Cardiac septum (tissue), 1 donor: ENCODE results near the gene TMEM95. TPM values are rescaled to one million over a fixed set of nuclear protein-coding genes. Genes with fewer than 3 reads are reported as not detected.
"Not testable (repeated sequence)": the region's sequence is repeated elsewhere in the genome, so short reads cannot be mapped to it uniquely, and the experiment has no call there.

Experiments used
- DNase-seq: peaks from one replicate; pipeline ENCODE4 v3.0.0-alpha.2; 2020; ENCODE audit warnings: low spot score
- intact Hi-C: fragments of 100-400 bp; cut with DNase I; formaldehyde crosslinking; loops from one replicate; pipeline ENCODE4 v1.14.0; 2022
- total RNA-seq: library from RNA; stranded (reverse); fragmentation: NEBNext Ultra II Directional; extraction: Animal tissue kit (Norgen Biotek cat#: 25700); gene quantifications from one replicate; pipeline ENCODE4 v1.2.1, GENCODE V29; 2021
- donor health status: DM: no; HTN: no; CAD: no.

The TMEM95 gene
- total RNA-seq, 1 donor from 2014 or later = not detected

- DNase-seq = no peak
- intact Hi-C loops = no loop called here
Measured at GRCh38 chr17:7321466-7321865, 33.5 kb upstream of the TMEM95 start.

GRCh38 chr17:7322520-7323194 lies 32.3 kb upstream of the TMEM95 start:
- no peak for DNase-seq
- intact Hi-C loops = no loop called here

GRCh38 chr17:7323731-7324437 lies 31.1 kb upstream of the TMEM95 start:
- no peak for DNase-seq
- intact Hi-C loops = loop anchor here (2.0 kb wide), 1 partner anchor 21 kb away; no protein-coding TSS in a partner anchor

- DNase-seq = no peak
- intact Hi-C loops = loop anchor here (2.0 kb wide), 1 partner anchor 20 kb away; no protein-coding TSS in a partner anchor
Measured at GRCh38 chr17:7324438-7324779, 30.5 kb upstream of the TMEM95 start.

- intact Hi-C loops = loop anchor here (2.0 kb wide), 1 partner anchor 20 kb away; no protein-coding TSS in a partner anchor
- no peak for DNase-seq
Measured at GRCh38 chr17:7325031-7325528, 29.9 kb upstream of the TMEM95 start.

GRCh38 chr17:7326186-7326585 lies 28.8 kb upstream of the TMEM95 start:
- no peak for DNase-seq
- intact Hi-C loops = no loop called here

- DNase-seq = no peak
- intact Hi-C loops = no loop called here
Measured at GRCh38 chr17:7327056-7327455, 27.9 kb upstream of the TMEM95 start.

GRCh38 chr17:7327501-7327900 lies 27.5 kb upstream of the TMEM95 start:
- intact Hi-C loops = no loop called here
- no peak for DNase-seq

- intact Hi-C loops = loop anchor here (2.0 kb wide), 1 partner anchor 19 kb away; no protein-coding TSS in a partner anchor
Measured at GRCh38 chr17:7328009-7328408, 26.9 kb upstream of the TMEM95 start.

GRCh38 chr17:7328840-7329373 lies 26.0 kb upstream of the TMEM95 start, which contains the start of gene NEURL4:
Gene NEURL4 (minus strand): TSS chr17:7329335. CDS start chr17:7329312, 23 bp downstream.
- intact Hi-C loops = loop anchor here (1.0 to 2.0 kb wide), 2 partner anchors 20 to 22 kb away; no protein-coding TSS in a partner anchor
- no peak for DNase-seq

More at GRCh38 chr17:7328009-7328408, 26.9 kb upstream of the TMEM95 start:
- DNase-seq = no peak

- intact Hi-C loops = loop anchor here (1.0 to 2.0 kb wide), 2 partner anchors 21 to 22 kb away; no protein-coding TSS in a partner anchor
- DNase-seq = peak; percentile 98
Measured at GRCh38 chr17:7329374-7329996, 25.5 kb upstream of the TMEM95 start.

GRCh38 chr17:7329997-7330637 lies 24.8 kb upstream of the TMEM95 start:
- intact Hi-C loops = loop anchor here (1.0 to 2.0 kb wide), 3 partner anchors 17 to 21 kb away; no protein-coding TSS in a partner anchor
- peak; percentile 93 for DNase-seq

GRCh38 chr17:7330638-7331015 lies 24.3 kb upstream of the TMEM95 start:
- DNase-seq = no peak
- intact Hi-C loops = loop anchor here (2.0 kb wide), 1 partner anchor 16 kb away; no protein-coding TSS in a partner anchor

GRCh38 chr17:7332111-7332510 lies 22.8 kb upstream of the TMEM95 start:
- no peak for DNase-seq
- intact Hi-C loops = no loop called here

- intact Hi-C loops, DNase-seq: not testable (repeated sequence)
Measured at GRCh38 chr17:7332600-7333069, 22.3 kb upstream of the TMEM95 start.

GRCh38 chr17:7334938-7335538 lies 19.9 kb upstream of the TMEM95 start:
- no peak for DNase-seq
- intact Hi-C loops = no loop called here

GRCh38 chr17:7335765-7336164 lies 19.2 kb upstream of the TMEM95 start:
- DNase-seq, intact Hi-C loops: not testable (repeated sequence)

GRCh38 chr17:7336240-7337175 lies 18.4 kb upstream of the TMEM95 start, which contains the start of gene ACAP1:
Gene ACAP1 (plus strand): TSS chr17:7336529. CDS start chr17:7336735, 206 bp downstream.
- peak; percentile 87 for DNase-seq
- intact Hi-C loops = no loop called here
